ENCODE data around the gene ABHD2. TPM values are rescaled to one million over a fixed set of nuclear protein-coding genes. Genes with fewer than 3 reads are reported as not detected.
"Not testable (repeated sequence)": the region's sequence is repeated elsewhere in the genome, so short reads cannot be mapped to it uniquely, and the experiment has no call there.

The ABHD2 gene
- total RNA-seq, 1 donor from 2014 or later = 32.9 TPM

DNA sequence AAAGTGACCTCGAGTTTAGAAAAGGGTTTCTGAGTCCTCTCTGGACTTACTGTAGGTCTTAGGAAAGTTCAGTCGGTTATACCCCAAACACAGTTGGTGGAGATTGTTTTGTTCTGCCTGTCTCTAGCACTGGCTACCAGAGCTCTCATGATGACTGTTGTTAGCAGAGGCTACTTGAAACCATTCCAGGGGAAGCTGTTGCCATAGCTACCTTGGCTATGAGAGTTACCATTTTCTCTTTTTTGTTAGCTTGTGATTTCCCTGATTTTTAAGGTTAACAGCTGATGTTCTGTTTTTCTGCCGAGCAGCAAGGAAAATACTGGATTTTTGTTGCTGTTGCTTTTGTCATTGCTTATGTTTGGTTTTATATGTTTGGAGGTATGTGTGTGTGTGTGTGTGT lies 26.7 kb downstream of the ABHD2 start:
- no peak overlapping the region for H3K4me3 ChIP-seq (ENCODE audit: low read depth, low read length)
- TF ChIP-seq, protein P1, sequence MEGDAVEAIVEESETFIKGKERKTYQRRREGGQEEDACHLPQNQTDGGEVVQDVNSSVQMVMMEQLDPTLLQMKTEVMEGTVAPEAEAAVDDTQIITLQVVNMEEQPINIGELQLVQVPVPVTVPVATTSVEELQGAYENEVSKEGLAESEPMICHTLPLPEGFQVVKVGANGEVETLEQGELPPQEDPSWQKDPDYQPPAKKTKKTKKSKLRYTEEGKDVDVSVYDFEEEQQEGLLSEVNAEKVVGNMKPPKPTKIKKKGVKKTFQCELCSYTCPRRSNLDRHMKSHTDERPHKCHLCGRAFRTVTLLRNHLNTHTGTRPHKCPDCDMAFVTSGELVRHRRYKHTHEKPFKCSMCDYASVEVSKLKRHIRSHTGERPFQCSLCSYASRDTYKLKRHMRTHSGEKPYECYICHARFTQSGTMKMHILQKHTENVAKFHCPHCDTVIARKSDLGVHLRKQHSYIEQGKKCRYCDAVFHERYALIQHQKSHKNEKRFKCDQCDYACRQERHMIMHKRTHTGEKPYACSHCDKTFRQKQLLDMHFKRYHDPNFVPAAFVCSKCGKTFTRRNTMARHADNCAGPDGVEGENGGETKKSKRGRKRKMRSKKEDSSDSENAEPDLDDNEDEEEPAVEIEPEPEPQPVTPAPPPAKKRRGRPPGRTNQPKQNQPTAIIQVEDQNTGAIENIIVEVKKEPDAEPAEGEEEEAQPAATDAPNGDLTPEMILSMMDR (conservative IDR thresholded peaks at IDR 0.05; ENCODE audit: low read depth, low read length) = no peak
- no peak for DNase-seq (ENCODE audit: low read depth)

DNA sequence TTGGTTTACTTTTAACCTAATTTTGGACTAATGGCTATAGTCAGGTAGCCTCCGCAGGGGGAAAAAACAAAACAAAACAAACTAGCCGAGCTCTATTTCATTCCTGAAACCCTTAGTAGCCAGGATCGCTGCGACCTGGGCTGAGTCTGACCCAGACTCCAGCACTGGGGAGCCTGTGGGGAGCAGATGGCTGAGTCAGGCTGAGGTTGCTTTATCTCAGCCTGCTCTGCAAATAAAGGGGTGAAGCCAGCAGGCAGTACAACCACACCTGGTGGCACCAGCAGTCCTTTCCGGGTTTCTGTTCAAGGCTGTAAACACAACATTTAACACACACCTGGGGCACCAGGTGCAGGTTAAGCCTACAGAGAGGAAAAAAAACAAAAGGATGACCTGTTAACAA lies 27.3 kb downstream of the ABHD2 start:
- no peak overlapping the region for H3K4me3 ChIP-seq (ENCODE audit: low read depth, low read length)
- TF ChIP-seq, protein P1 (conservative IDR thresholded peaks at IDR 0.05; ENCODE audit: low read depth, low read length) = no peak
- no peak for DNase-seq (ENCODE audit: low read depth)

DNA sequence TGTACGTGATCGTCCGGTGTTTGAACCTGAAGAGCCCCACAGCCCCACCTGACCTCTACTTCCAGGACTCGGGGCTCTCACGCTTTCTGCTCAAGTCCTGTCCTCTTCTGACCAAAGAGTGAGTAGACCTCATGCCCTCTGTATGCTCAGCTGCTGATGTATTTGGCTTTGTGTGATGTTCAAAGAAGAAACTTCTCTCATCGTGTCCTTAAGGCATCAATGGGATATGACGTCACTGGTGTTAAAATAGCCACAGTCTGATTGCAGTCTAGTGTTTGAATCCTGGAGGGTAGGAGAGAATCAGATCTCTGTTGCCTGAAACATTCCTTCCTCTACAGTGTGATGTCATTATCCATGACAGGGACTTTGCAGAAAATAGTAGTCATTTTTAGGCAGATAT lies 28.1 kb downstream of the ABHD2 start:
- no peak overlapping the region for H3K4me3 ChIP-seq (ENCODE audit: low read depth, low read length)
- DNase-seq (ENCODE audit: low read depth) = no peak
- TF ChIP-seq, protein P1 (conservative IDR thresholded peaks at IDR 0.05; ENCODE audit: low read depth, low read length) = no peak

DNA sequence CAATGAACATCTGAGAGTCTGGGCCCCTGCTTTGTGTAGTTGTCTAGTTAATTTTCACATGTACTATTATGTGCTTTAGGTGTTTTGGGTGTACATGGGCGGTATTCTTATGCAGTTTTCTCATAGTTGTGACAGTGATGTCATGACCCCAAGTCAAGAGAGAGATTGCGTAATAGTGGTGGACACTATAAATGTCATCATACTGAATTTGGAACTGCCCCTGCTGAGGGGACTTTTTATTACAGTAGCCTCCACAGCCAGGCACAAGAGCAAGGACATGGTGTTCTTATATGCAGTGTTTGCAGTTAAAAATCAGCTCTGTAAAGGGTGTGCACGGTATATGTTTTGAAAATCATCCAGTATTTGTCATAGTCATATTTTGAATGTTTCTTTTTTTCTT lies 29.5 kb downstream of the ABHD2 start:
- no peak for DNase-seq (ENCODE audit: low read depth)

DNA sequence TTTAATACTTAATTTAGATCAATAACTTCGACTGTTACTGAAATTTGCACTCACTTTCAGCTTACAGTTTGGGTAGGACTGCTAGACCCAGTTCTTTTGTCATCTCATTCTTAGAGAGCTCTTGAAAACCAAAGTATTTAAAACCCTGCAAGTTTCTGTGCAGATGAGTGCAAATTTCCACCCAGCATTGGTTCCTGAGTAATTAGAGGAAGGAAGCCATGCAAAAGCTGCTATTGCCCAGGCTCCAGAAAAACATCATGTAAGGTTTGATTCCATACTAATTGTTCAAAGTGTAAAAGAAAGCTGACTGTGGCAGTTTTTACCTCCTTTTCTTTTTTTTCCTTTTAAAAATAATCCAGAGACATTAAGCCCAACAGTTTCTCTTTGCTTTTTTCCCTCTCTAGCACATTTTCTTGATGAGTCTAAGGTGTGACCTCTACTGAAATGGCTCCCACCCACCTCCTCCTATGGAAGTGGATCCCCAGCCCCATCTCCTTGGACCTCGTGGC lies 30.3 kb downstream of the ABHD2 start:
- DNase-seq (ENCODE audit: low read depth) = no peak

More for the DNA sequence above, 29.5 kb downstream of the ABHD2 start:
- TF ChIP-seq, protein P1 (conservative IDR thresholded peaks at IDR 0.05; ENCODE audit: low read depth, low read length) = no peak
- H3K4me3 ChIP-seq (ENCODE audit: low read depth, low read length) = no peak overlapping the region

DNA sequence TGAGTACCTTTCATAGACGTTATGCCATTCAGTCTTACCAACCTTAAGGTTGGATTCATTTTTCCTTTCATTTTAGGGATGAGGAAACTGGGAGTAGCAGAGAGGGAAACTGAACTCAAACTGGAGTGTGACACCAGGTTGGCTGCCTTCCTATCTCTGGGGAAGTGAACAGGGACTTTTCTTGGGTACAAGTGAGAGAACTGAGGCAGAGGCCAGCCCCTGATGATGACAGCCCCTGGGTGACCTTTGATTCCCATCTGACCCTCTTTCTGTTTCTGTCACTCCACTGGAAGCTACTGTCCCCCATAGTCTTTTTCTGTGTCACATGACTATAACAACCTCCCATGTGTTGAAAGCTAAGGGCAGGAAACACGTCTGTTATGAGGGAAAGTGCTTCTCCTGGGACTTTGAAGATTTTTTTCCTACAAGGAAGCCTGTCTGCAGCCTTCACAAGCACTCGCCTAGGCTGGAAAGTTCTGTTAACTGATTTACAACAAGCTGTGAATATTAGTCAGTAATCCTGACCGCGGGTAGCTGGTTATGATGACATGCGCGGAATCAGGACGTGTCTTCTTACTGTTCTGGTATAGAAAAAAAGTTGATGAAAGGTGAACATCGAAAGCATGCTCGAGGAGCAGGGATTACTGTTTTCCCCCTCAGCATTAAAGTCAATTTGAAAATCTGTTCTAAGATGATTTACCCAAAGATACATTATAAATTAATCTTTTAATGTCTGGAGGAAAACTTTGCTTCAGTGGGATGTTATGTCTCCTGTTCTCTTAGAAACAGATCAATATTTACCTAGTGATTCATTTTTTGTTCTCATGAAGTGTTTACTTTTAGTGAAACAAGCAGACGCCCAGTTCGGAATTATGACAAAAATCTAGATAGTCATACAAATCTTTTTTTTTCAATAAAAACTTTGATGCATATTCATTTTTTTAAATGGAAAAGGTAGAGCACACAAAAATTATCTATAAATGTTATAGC lies 31.5 kb downstream of the ABHD2 start:
- DNase-seq (ENCODE audit: low read depth) = no peak
- TF ChIP-seq, protein P1 (conservative IDR thresholded peaks at IDR 0.05; ENCODE audit: low read depth, low read length) = no peak
- H3K4me3 ChIP-seq (ENCODE audit: low read depth, low read length) = no peak overlapping the region

More for the DNA sequence above, 30.3 kb downstream of the ABHD2 start:
- TF ChIP-seq, protein P1 (conservative IDR thresholded peaks at IDR 0.05; ENCODE audit: low read depth, low read length) = no peak
- no peak overlapping the region for H3K4me3 ChIP-seq (ENCODE audit: low read depth, low read length)

DNA sequence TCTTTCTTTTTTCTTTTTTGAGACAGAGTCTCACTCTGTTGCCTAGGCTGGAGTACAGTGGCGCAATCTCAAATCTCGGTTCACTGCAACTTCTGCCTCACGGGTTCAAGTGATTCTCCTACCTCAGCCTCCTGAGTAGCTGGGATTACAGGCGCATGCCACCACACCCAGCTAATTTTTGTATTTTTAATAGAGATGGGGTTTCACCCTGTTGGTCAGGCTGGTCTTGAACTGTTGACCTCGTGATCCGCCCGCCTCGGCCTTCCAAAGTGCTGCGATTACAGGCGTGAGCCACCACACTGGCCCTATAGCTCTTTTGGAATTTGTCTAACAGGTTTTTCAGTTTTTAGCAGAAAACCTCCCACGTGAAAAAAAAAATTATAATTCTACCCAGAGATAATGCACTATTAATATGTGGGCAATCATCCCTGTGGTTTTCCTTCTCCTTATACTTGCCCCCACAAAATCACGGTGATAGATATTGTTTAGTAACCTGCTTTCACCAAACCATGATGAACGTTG lies 32.3 kb downstream of the ABHD2 start:
- not testable (repeated sequence) for DNase-seq (ENCODE audit: low read depth); H3K4me3 ChIP-seq (ENCODE audit: low read depth, low read length)

All from epithelial cell of proximal tubule (primary cell).